ENCODE results near the gene GRIK3. TPM values are rescaled to one million over a fixed set of nuclear protein-coding genes. Genes with fewer than 3 reads are reported as not detected.

Gene GRIK3
- total RNA-seq, 2 donors from 2014 or later: 0.20 to 1.2 TPM

- no peaks in the 10 kb centered on the region for H3K36me3 ChIP-seq
- no peak for DNase-seq
- intact Hi-C loops (cut with DNase I): no loop called here
- no peaks in the 10 kb centered on the region for H3K4me1 ChIP-seq
- TF ChIP-seq CTCF (IDR thresholded peaks at IDR 0.05): no peak
- H3K27ac ChIP-seq: no peak overlapping the region
- no peaks in the 10 kb centered on the region for H3K27me3 ChIP-seq
- no peak overlapping the region for H3K9ac ChIP-seq (ENCODE audit: low read depth in 2 of 2, low read length in 2 of 2)
- H3K9me3 ChIP-seq: no peaks in the 10 kb centered on the region
- H3K4me3 ChIP-seq: no peak overlapping the region
Measured at GRCh38 chr1:37056325-37056724, 22.0 kb upstream of the GRIK3 start.

- no peak for TF ChIP-seq CTCF (IDR thresholded peaks at IDR 0.05)
- DNase-seq: no peak
- no peaks in the 10 kb centered on the region for H3K36me3 ChIP-seq
- H3K4me1 ChIP-seq: no peaks in the 10 kb centered on the region
- no peak overlapping the region for H3K4me3 ChIP-seq
- no peaks in the 10 kb centered on the region for H3K27me3 ChIP-seq
- no peak overlapping the region for H3K9ac ChIP-seq (ENCODE audit: low read depth in 2 of 2, low read length in 2 of 2)
- no peaks in the 10 kb centered on the region for H3K9me3 ChIP-seq
- no peak overlapping the region for H3K27ac ChIP-seq
- intact Hi-C loops (cut with DNase I): no loop called here
Measured at GRCh38 chr1:37055631-37056030, 21.3 kb upstream of the GRIK3 start.

- H3K9me3 ChIP-seq: no peaks in the 10 kb centered on the region
- no peak overlapping the region for H3K27ac ChIP-seq
- DNase-seq: no peak
- H3K4me3 ChIP-seq: no peak overlapping the region
- intact Hi-C loops (cut with DNase I): no loop called here
- H3K4me1 ChIP-seq: no peaks in the 10 kb centered on the region
- TF ChIP-seq CTCF (IDR thresholded peaks at IDR 0.05): no peak
- H3K9ac ChIP-seq (ENCODE audit: low read depth in 2 of 2, low read length in 2 of 2): no peak overlapping the region
- no peaks in the 10 kb centered on the region for H3K36me3 ChIP-seq
- H3K27me3 ChIP-seq: no peaks in the 10 kb centered on the region
Measured at GRCh38 chr1:37053173-37053572, 18.9 kb upstream of the GRIK3 start.

- no peak for TF ChIP-seq CTCF (IDR thresholded peaks at IDR 0.05)
- no peaks in the 10 kb centered on the region for H3K4me1 ChIP-seq
- H3K27me3 ChIP-seq: no peaks in the 10 kb centered on the region
- no peak overlapping the region for H3K9ac ChIP-seq (ENCODE audit: low read depth in 2 of 2, low read length in 2 of 2)
- intact Hi-C loops (cut with DNase I): no loop called here
- H3K4me3 ChIP-seq: no peak overlapping the region
- H3K36me3 ChIP-seq: no peaks in the 10 kb centered on the region
- no peaks in the 10 kb centered on the region for H3K9me3 ChIP-seq
- no peak overlapping the region for H3K27ac ChIP-seq
- DNase-seq: no peak
Measured at GRCh38 chr1:37052120-37052519, 17.8 kb upstream of the GRIK3 start.

GRCh38 chr1:37051346-37051745 lies 17.0 kb upstream of the GRIK3 start:
- intact Hi-C loops (cut with DNase I): no loop called here
- Histone ChIP-seq H3K27me3 (no peaks in the 10 kb centered on the region), H3K9me3 (no peaks in the 10 kb centered on the region), H3K9ac (ENCODE audit: low read depth in 2 of 2, low read length in 2 of 2) (no peak overlapping the region), H3K27ac (no peak overlapping the region), H3K4me3 (no peak overlapping the region), H3K4me1 (no peaks in the 10 kb centered on the region), H3K36me3 (no peaks in the 10 kb centered on the region)
- DNase-seq: no peak
- no peak for TF ChIP-seq CTCF (IDR thresholded peaks at IDR 0.05)

GRCh38 chr1:37047542-37047941 lies 13.2 kb upstream of the GRIK3 start:
- no peak for TF ChIP-seq CTCF (IDR thresholded peaks at IDR 0.05)
- Histone ChIP-seq H3K36me3 (no peaks in the 10 kb centered on the region), H3K4me3 (no peak overlapping the region), H3K27me3 (no peaks in the 10 kb centered on the region), H3K9me3 (no peaks in the 10 kb centered on the region), H3K4me1 (no peaks in the 10 kb centered on the region), H3K9ac (ENCODE audit: low read depth in 2 of 2, low read length in 2 of 2) (no peak overlapping the region), H3K27ac (no peak overlapping the region)
- DNase-seq: no peak
- intact Hi-C loops (cut with DNase I): no loop called here

Data from colonic mucosa (tissue), 4 donors.